ENCODE data around the gene LBHD2. TPM values are rescaled to one million over a fixed set of nuclear protein-coding genes. Genes with fewer than 3 reads are reported as not detected.

Gene LBHD2
- total and polyA plus RNA-seq, 4 donors, result 0.47 to 0.53 TPM; not detected in 2

- Histone ChIP-seq H3K36me3 (ENCODE audit: control insufficient read depth in 4 of 4, insufficient read depth in 3 of 4, low read depth in 1 of 4, low read length in 3 of 4) (no peaks in the 10 kb centered on the region), H3K4me3 (ENCODE audit: low read depth in 1 of 3, low read length in 3 of 3) (no peak overlapping the region), H3K9me3 (ENCODE audit: control insufficient read depth in 4 of 4, low read length in 3 of 4) (no peaks in the 10 kb centered on the region), H3K27ac (ENCODE audit: low read depth in 1 of 2, low read length in 2 of 2) (peak overlapping the region; percentile 76 to 81), H3K27me3 (ENCODE audit: control insufficient read depth in 4 of 4, insufficient read depth in 4 of 4, low read length in 3 of 4) (no peaks in the 10 kb centered on the region), H3K9ac (ENCODE audit: low read depth in 1 of 2, low read length in 2 of 2) (peak overlapping the region; percentile 27 to 79), H3K4me1 (ENCODE audit: control insufficient read depth in 4 of 4, insufficient read depth in 4 of 4, low read length in 3 of 4) (peaks cover 11 to 75% (median 55%) of the 10 kb centered on the region in 4 donors)
- TF ChIP-seq SP1 (IDR thresholded peaks at IDR 0.05) (no peak), GABPA (IDR thresholded peaks at IDR 0.05 in 1 of 2, conservative IDR thresholded peaks at IDR 0.05 in 1 of 2) (no peak), HNF4A (conservative IDR thresholded peaks at IDR 0.05) (no peak), HNF4G (IDR thresholded peaks at IDR 0.05) (no peak), FOXA2 (IDR thresholded peaks at IDR 0.05) (no peak), RAD21 (IDR thresholded peaks at IDR 0.05) (no peak)
- DNase-seq (ENCODE audit: low spot score), result no peak
- WGBS, result 32% methylated on average over 5 of the region's 5 CpGs
Observed at GRCh38 chr14:103050935-103051334, 33.1 kb upstream of the LBHD2 start.

- TF ChIP-seq YY1 (IDR thresholded peaks at IDR 0.05), result no peak
- TF ChIP-seq FOXA1 (IDR thresholded peaks at IDR 0.05), result no peak
- TF ChIP-seq RAD21 (IDR thresholded peaks at IDR 0.05), result no peak
- no peak for TF ChIP-seq TAF1 (conservative IDR thresholded peaks at IDR 0.05)
- TF ChIP-seq MAX (IDR thresholded peaks at IDR 0.05), result no peak
- no peak for TF ChIP-seq RXRA (IDR thresholded peaks at IDR 0.05)
- no peak for TF ChIP-seq JUND (IDR thresholded peaks at IDR 0.05)
- no peak for TF ChIP-seq ATF3 (IDR thresholded peaks at IDR 0.05)
- no peak for TF ChIP-seq EGR1 (IDR thresholded peaks at IDR 0.05; ENCODE audit: low read depth in 2 of 2)
- TF ChIP-seq GABPA (IDR thresholded peaks at IDR 0.05 in 1 of 2, conservative IDR thresholded peaks at IDR 0.05 in 1 of 2), result no peak
- no peak for TF ChIP-seq HNF4A (conservative IDR thresholded peaks at IDR 0.05)
- no peak for TF ChIP-seq ZBTB33 (IDR thresholded peaks at IDR 0.05)
- TF ChIP-seq FOXA2 (IDR thresholded peaks at IDR 0.05), result no peak
- TF ChIP-seq SP1 (IDR thresholded peaks at IDR 0.05), result no peak
- no peak for TF ChIP-seq HNF4G (IDR thresholded peaks at IDR 0.05)
- TF ChIP-seq NR2F2 (IDR thresholded peaks at IDR 0.05), result no peak
- TF ChIP-seq REST (IDR thresholded peaks at IDR 0.05), result no peak
- no peak for TF ChIP-seq CTCF (IDR thresholded peaks at IDR 0.05; ENCODE audit: low read depth, low read length, missing input control)
- DNase-seq (ENCODE audit: low spot score), result no peak
- Histone ChIP-seq H3K4me1 (ENCODE audit: control insufficient read depth in 4 of 4, insufficient read depth in 4 of 4, low read length in 3 of 4) (peaks cover 8 to 66% (median 51%) of the 10 kb centered on the region in 4 donors), H3K27ac (ENCODE audit: low read depth in 1 of 2, low read length in 2 of 2) (peak overlapping the region; percentile 76 to 81), H3K9me3 (ENCODE audit: control insufficient read depth in 4 of 4, low read length in 3 of 4) (no peaks in the 10 kb centered on the region), H3K27me3 (ENCODE audit: control insufficient read depth in 4 of 4, insufficient read depth in 4 of 4, low read length in 3 of 4) (no peaks in the 10 kb centered on the region), H3K9ac (ENCODE audit: low read depth in 1 of 2, low read length in 2 of 2) (peak overlapping the region in 1 of 2 donors; percentile 27), H3K36me3 (ENCODE audit: control insufficient read depth in 4 of 4, insufficient read depth in 3 of 4, low read depth in 1 of 4, low read length in 3 of 4) (no peaks in the 10 kb centered on the region), H3K4me3 (ENCODE audit: low read depth in 1 of 3, low read length in 3 of 3) (no peak overlapping the region)
- WGBS, result 77% methylated on average over 10 of the region's 10 CpGs
Observed at GRCh38 chr14:103052407-103052806, 31.6 kb upstream of the LBHD2 start.
